Vagina (tissue), 2 donors: Measurements from ENCODE around the gene POU3F3.

Source experiments
- CTCF ChIP-seq, 3 experiments: fragments of 450-650 bp in 2 of 3; fragments of 200-600 bp in 1 of 3; sonication (generic) in 1 of 3; IDR thresholded peaks; one replicate each; pipeline ENCODE4 v1.5.1; 2017 to 2019; ENCODE audit warnings: antibody characterized with exemption in 3 of 3, mild to moderate bottlenecking in 2 of 3, moderate library complexity in 2 of 3
- POLR2A ChIP-seq, 2 donors: fragments of 450-650 bp; IDR thresholded peaks; one replicate each; pipeline ENCODE4 v1.6.1; 2017; ENCODE audit warnings: antibody characterized with exemption in 2 of 2, mild to moderate bottlenecking in 2 of 2, moderate library complexity in 2 of 2
- POLR2AphosphoS5 ChIP-seq, 2 donors: sonication (generic); formaldehyde crosslinking; IDR thresholded peaks; one replicate each; pipeline ENCODE4 v1.9.0; 2017; ENCODE audit warnings: antibody characterized with exemption in 2 of 2, mild to moderate bottlenecking in 2 of 2, low read depth in 1 of 2; ENCODE audit not compliant: insufficient read depth in 1 of 2

- TF ChIP-seq CTCF (IDR thresholded peaks at IDR 0.05) (no peak), POLR2A (IDR thresholded peaks at IDR 0.05) (no peak), POLR2AphosphoS5 (IDR thresholded peaks at IDR 0.05; ENCODE audit: insufficient read depth in 1 of 2, low read depth in 1 of 2) (no peak)
Observed at GRCh38 chr2:104825124-104825865, 28.6 kb upstream of the POU3F3 start.
